Activated naive CD8-positive, alpha-beta T cell treated with anti-CD3 and anti-CD28 coated beads, Interleukin-2, amount 50 U/mL, for 24 hours (primary cell): ENCODE measurements around the gene THEMIS2.
A peak's percentile ranks its signal among the peaks of the same experiment; 100 is the strongest.
"Not testable (repeated sequence)": the region's sequence is repeated elsewhere in the genome, so short reads cannot be mapped to it uniquely, and the experiment has no call there.

Experiments
- ATAC-seq: fragments of 150-1000 bp; cut with Tn5 transposase; one replicate; pipeline ENCODE4 v1.10.0; 2021
- DNase-seq: peaks from one replicate; pipeline ENCODE4 v3.0.0; 2021
- H3K27ac Mint-ChIP-seq: one replicate; pipeline ENCODE4 v1.8.0; 2021; ENCODE audit warnings: mild to moderate bottlenecking, mixed read lengths
- H3K27me3 Mint-ChIP-seq: one replicate; pipeline ENCODE4 v1.8.0; 2021; ENCODE audit warnings: mixed read lengths
- H3K36me3 Mint-ChIP-seq: one replicate; pipeline ENCODE4 v1.8.0; 2021; ENCODE audit warnings: low read depth, mixed read lengths
- H3K4me1 Mint-ChIP-seq: one replicate; pipeline ENCODE4 v1.8.0; 2021; ENCODE audit warnings: mixed read lengths
- H3K4me3 Mint-ChIP-seq: one replicate; pipeline ENCODE4 v1.8.0; 2021; ENCODE audit warnings: mild to moderate bottlenecking, moderate library complexity, mixed read lengths
- H3K9me3 Mint-ChIP-seq: one replicate; pipeline ENCODE4 v1.8.0; 2021; ENCODE audit warnings: mixed read lengths

THEMIS2 gene

DNA sequence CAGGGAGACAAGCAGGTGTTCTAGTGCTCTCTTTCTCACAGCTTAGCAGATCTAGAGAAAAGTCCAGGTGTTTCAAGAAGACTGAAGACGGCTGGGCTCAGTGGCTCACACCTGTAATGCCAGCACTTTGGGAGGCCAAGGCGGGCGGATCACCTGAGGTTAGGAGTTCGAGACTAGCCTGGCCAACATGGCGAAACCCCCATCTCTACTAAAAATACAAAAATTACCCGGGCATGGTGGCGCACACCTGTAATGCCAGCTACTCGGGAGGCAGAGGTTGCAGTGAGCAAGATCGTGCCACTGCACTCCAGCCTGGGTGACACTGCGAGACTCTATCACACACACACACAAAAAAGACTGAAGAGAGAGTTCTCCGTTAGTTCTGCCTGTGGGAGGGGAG, 14.8 kb upstream of the THEMIS2 start:
- not testable (repeated sequence) for DNase-seq, H3K27me3 Mint-ChIP-seq, ATAC-seq, H3K9me3 Mint-ChIP-seq, H3K27ac Mint-ChIP-seq, H3K4me3 Mint-ChIP-seq, H3K36me3 Mint-ChIP-seq
- peaks cover 11% of the 10 kb centered on the region for H3K4me1 Mint-ChIP-seq

DNA sequence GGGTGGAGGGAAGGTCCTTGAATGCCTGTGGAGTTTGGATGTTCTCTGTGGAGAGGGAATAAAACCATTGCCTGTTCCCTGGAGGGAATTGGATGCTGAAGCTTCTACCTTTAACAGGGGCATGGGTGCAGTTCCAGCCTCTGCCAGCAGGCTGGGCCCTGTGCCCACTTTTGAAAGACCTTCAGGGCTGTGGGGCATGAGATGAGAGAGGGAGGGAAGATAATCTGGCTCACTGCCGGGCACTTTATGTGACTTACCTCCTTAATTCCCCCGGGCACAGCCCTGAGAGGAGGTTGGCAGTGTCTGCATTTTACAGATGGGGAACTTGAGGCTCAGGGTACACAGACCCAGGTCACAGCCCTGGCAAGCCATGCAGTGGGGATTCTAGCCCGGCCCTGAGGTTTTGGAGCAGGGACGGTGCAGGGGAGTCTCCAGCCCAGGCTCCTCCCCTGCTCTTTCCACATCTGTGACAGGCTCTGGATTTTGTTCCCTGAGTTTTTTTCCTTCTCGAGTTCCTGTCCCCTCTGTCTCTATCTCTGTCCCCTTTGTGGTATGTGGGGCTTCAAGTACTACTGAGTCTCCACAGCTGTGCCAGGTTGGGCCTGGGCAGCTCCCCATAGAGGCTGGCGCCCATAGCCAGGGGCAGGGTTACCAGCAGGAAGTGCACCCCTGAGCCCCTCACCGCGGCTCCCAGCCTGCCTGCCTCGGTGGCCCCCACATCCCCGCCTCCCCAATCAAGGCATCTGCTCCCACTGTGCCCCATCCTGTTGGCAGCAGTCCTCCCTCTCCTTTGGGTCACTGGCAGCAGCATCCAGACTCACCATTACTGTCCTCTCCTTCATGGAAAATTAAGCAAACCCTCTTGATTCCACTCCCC, 14.0 kb upstream of the THEMIS2 start:
- no peaks in the 10 kb centered on the region for H3K36me3 Mint-ChIP-seq
- no peak overlapping the region for H3K4me3 Mint-ChIP-seq
- no peaks in the 10 kb centered on the region for H3K27me3 Mint-ChIP-seq
- no peak overlapping the region for H3K27ac Mint-ChIP-seq
- DNase-seq: peak; percentile 86
- no peaks in the 10 kb centered on the region for H3K9me3 Mint-ChIP-seq
- peaks cover 18% of the 10 kb centered on the region for H3K4me1 Mint-ChIP-seq
- ATAC-seq: peak; percentile 92

DNA sequence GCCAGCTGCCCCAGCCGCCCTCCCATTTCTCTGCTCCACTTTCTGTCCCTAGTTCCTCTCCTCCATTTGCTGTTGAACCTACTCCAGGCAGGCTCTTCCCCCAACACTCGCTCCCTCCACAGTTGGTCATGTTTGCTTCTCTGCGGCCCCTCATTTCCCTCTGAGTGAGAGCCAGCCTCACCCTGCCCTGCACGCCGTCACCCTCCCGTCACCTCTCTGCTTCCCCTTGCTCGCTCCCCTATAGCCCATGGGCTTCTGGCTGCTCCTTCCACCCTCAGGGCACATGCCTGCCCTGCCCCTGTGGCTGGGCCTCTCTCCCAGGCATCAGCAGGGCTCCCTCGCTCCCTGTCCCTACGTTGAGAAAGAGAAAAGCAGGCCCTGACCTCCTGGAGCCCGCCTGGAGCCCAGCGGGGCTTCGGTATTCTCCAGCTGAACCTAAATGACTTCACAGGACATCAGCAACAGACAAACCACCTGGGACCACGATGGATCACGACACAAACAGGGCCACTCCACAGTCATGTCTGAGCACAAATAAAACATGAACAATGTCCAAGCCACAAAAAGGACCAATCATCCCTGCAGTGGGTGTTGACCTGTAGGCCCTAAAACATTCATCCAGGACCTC, 13.3 kb upstream of the THEMIS2 start:
- DNase-seq (no peak), ATAC-seq (no peak)
- Mint-ChIP-seq H3K4me1 (peaks cover 25% of the 10 kb centered on the region), H3K27ac (no peak overlapping the region), H3K4me3 (no peak overlapping the region), H3K36me3 (no peaks in the 10 kb centered on the region), H3K27me3 (no peaks in the 10 kb centered on the region), H3K9me3 (no peaks in the 10 kb centered on the region)

DNA sequence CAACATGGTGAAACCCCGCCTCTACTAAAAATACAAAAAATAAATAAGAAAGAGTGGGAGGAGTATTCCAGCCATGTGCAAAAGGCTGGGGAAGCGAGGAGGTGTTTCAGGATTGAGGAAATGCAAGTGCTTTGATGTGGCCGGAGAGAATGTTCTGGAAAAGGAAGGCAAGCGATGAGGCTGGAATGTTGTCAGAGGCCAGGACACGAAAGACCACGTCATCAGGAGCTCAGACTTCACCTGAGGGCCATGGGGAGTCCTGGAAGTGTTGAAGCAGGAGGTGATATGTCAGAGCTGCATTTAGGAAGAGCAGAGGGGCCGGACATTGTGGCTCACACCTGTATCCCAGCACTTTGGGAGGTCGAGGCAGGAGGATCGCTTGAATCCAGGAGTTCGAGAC, 10.9 kb upstream of the THEMIS2 start:
- no peak for ATAC-seq
- H3K4me3 Mint-ChIP-seq: no peak overlapping the region
- H3K9me3 Mint-ChIP-seq: no peaks in the 10 kb centered on the region

DNA sequence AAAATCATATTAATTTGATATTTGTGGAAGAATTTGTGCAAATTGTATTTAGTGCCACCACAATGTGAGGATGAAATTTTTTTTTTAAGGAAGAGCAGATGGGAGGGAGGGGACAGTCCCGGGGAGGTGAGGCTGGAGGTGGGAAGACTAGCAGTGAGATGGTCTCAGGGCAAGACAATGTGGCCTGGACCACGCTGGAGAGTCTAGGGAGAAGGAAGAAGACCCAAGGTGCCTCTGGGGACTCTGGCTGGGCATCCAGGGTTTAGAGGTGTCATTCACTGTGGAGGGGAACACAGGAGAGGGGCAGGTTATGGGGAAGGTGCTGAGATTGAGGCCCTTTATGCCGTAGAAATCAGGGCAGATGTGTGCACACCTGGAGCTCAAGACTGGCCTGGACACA, 10.3 kb upstream of the THEMIS2 start:
- Mint-ChIP-seq H3K27me3 (no peaks in the 10 kb centered on the region), H3K4me1 (peaks cover 45% of the 10 kb centered on the region)
- no peak for ATAC-seq

More for the DNA sequence above, 10.9 kb upstream of the THEMIS2 start:
- H3K36me3 Mint-ChIP-seq: no peaks in the 10 kb centered on the region
- no peak overlapping the region for H3K27ac Mint-ChIP-seq
- no peak for DNase-seq
- H3K4me1 Mint-ChIP-seq: peaks cover 43% of the 10 kb centered on the region
- H3K27me3 Mint-ChIP-seq: no peaks in the 10 kb centered on the region

DNA sequence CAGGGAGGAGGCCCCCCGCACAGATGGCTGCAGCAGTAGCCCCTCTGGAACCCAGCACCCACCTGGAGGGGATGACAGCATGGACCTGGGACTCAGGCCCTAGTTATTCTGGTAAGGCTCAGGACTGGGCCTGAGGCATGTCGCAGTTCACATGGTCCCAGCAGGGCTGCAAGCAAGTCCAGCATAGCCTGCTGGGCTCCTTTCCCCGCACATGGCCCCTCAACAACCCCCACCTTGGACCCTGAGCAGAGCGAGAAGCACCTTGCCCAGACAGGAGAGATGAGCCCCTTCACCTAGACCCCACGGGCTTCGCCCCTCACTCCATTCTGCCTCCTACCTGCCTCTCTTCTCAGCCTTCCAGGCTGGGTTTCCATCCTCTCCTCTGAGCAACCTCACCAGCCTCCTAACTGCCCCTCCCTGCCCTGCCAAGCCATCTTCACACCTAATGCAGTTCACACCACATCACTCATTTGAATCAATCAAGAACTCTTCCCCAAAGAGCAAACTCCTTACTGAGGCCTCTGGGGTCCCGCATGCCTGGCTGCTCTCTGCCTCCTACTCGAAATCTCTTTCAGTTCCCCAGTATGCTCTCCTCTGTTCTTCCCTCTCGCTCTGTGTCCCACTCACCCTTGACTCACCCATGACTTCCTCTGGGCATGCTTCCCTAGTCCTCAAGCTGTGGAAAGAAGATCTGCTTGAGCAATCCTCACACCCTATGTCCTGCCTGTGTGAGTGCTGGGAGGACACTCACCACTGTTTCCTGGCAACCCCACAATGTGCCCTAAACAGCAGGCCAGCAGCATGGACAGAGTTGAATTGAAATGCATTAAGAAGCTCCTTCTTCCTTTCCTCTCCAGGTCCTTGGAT, 9.4 kb upstream of the THEMIS2 start:
- no peak for DNase-seq

More for the DNA sequence above, 10.3 kb upstream of the THEMIS2 start:
- no peak overlapping the region for H3K27ac Mint-ChIP-seq
- H3K36me3 Mint-ChIP-seq: no peaks in the 10 kb centered on the region
- H3K9me3 Mint-ChIP-seq: no peaks in the 10 kb centered on the region
- no peak overlapping the region for H3K4me3 Mint-ChIP-seq
- DNase-seq: no peak

DNA sequence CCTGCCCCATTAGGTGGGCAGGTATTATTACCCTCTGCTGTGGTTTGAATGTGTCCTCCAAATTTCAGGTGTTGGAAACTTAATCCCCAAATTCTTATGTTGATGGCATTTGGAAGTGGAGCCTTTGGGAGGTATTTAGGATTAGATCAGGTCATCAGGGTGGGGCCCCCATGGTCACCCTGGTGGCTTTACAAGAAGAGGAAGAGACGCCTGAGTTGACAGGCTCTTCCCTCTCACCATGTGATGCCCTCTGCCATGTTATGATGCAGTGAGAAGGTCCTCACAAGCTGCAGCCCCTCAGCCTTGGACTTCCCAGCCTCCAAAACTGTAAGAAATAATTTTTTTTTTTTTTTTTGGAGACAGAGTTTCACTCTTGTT, 8.8 kb upstream of the THEMIS2 start:
- no peaks in the 10 kb centered on the region for H3K36me3 Mint-ChIP-seq
- H3K27me3 Mint-ChIP-seq: no peaks in the 10 kb centered on the region
- ATAC-seq (no peak), DNase-seq (no peak)
- peak overlapping the region; percentile 64 for H3K27ac Mint-ChIP-seq
- H3K9me3 Mint-ChIP-seq: no peaks in the 10 kb centered on the region
- no peak overlapping the region for H3K4me3 Mint-ChIP-seq
- peaks cover 49% of the 10 kb centered on the region for H3K4me1 Mint-ChIP-seq

More for the DNA sequence above, 9.4 kb upstream of the THEMIS2 start:
- H3K4me1 Mint-ChIP-seq: peaks cover 51% of the 10 kb centered on the region
- ATAC-seq: peak; percentile 63
- H3K27ac Mint-ChIP-seq: peak overlapping the region; percentile 64
- H3K36me3 Mint-ChIP-seq: no peaks in the 10 kb centered on the region
- H3K9me3 Mint-ChIP-seq: no peaks in the 10 kb centered on the region
- no peaks in the 10 kb centered on the region for H3K27me3 Mint-ChIP-seq
- H3K4me3 Mint-ChIP-seq: peak overlapping the region; percentile 9

DNA sequence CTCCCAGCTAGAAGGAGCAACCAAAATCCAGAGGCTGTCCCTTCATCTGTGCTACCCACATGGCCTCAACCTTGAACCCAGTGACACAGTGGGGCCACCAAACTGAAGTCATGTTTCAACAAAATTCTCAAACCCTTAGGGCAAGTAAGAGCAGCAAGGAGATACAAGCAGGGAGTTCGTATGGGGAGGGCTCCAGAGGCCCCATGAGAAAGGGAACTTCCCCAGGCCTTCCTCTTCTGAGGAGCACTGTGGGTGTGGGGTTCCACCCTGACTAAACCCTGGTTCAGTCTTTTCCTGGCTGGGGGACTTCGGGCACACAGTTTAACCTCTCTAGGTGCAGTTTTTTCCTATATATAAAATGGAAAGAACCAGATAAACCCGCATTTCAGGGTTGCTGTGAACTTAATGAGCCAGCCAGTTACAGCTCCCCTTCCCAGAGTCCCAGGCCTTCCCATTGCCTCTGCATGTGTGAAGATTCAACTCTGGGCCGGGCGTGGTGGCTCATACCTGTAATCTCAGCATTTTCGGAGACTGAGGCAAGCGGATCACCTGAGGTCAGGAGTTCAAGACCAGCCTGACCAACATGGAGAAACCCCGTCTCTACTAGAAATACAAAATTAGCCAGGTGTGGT, 8.0 kb upstream of the THEMIS2 start:
- Mint-ChIP-seq H3K9me3 (no peaks in the 10 kb centered on the region), H3K4me3 (peak overlapping the region; percentile 29), H3K36me3 (no peaks in the 10 kb centered on the region), H3K27me3 (no peaks in the 10 kb centered on the region), H3K4me1 (peaks cover 56% of the 10 kb centered on the region), H3K27ac (peak overlapping the region; percentile 82)
- ATAC-seq (peak; percentile 66), DNase-seq (peak; percentile 53)

DNA sequence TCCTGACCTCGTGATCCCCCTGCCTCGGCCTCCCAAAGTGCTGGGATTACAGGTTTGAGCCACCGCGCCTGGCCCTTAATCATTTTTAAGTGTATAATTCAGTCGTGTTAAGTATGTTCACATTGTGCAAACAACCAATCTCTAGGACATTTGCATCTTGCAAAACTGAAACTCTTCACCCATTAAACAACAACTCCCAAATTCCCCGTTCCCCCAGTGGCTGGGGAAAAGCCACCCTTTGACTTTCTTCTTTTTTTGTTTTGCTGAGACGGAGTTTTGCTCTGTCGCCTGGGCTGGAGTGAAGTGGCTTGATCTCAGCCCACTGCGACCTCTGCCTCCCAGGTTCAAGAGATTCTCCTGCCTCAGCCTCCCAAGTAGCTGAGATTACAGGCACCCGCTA, 6.5 kb upstream of the THEMIS2 start:
- DNase-seq (no peak), ATAC-seq (no peak)
- Mint-ChIP-seq H3K27me3 (no peaks in the 10 kb centered on the region), H3K27ac (no peak overlapping the region), H3K9me3 (no peaks in the 10 kb centered on the region), H3K36me3 (no peaks in the 10 kb centered on the region), H3K4me1 (peaks cover 62% of the 10 kb centered on the region), H3K4me3 (no peak overlapping the region)

DNA sequence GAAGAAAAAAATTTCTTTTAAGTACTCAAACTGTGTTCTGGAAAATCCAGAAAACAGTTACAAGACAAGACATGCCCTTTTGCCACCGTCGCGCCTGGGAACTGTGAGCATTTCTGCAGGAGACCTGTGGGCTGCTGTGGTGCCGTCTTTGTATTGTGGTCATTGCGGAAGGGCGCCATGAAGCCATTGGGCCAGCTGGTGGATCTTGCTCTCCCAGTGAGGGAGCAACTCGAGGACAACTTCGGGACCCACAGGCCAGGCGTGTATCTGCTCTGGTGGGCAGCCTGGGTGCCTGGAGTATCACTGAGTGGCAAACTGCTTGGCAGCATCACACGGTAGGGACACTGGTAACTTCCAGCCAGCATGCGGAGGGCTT, 3.8 kb upstream of the THEMIS2 start:
- no peaks in the 10 kb centered on the region for H3K27me3 Mint-ChIP-seq
- DNase-seq: no peak
- no peak for ATAC-seq
- peak overlapping the region; percentile 90 for H3K27ac Mint-ChIP-seq
- no peaks in the 10 kb centered on the region for H3K36me3 Mint-ChIP-seq
- H3K4me3 Mint-ChIP-seq: no peak overlapping the region
- no peaks in the 10 kb centered on the region for H3K9me3 Mint-ChIP-seq
- H3K4me1 Mint-ChIP-seq: peaks cover 61% of the 10 kb centered on the region

DNA sequence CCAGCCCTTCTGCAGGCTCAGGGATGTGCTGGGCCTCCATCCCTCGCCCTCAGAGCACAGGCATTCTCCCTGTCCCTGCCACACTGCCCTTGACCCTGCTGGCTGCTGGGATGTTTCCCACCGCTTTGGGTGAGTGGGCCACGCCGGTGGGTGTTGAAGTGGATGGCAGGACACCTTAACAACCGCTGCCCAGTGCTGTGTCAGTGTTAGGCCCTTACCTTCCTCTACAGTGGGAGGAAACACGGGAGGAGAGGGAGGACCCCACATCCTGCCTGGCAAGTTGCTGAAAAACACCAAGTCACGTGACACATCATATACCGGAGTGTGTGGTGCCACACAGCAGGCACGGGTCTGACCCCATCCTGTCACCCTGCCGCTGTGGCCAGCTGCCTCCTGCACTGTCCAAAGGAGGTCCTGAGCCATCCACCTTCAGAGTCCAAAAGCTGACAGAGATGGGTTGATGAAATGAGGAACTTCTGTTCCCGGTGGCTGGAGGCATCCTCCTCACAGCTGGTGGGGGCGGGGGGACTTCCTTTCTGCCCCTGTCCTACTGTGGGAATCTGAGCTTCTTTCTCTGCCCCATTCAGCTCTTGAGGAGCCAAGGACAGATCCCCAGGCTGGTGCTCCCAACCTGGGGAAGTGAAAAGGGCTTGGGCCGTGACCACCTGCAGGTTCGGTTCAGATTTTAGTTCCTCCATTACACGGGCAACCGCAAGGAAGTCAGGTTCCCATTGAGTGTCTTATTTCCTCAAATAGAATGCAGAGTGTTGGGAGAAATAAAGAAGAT, 3.2 kb upstream of the THEMIS2 start:
- ATAC-seq (peak; percentile 51), DNase-seq (peak; percentile 65)
- no peaks in the 10 kb centered on the region for H3K36me3 Mint-ChIP-seq
- no peaks in the 10 kb centered on the region for H3K27me3 Mint-ChIP-seq
- peaks cover 61% of the 10 kb centered on the region for H3K4me1 Mint-ChIP-seq
- peak overlapping the region; percentile 90 for H3K27ac Mint-ChIP-seq
- no peaks in the 10 kb centered on the region for H3K9me3 Mint-ChIP-seq
- H3K4me3 Mint-ChIP-seq: peak overlapping the region; percentile 64

DNA sequence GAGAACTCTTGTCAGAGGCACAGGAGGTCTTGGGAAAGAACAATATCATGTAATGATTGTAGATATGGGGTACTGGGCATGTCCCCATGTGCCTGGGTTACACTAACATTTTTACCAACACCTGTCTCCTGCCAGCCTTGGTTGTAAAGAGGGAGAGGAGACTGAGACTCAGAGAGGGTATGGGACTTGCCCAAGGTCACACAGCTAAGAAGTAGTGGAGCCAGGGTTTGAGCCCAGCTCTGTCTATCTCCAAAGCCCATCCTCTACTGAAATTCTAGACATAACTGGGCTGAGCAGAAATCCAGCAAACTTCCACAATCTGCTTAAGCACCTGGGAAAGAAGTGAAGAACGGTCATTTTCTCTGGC, 2.6 kb upstream of the THEMIS2 start:
- peak overlapping the region; percentile 64 for H3K4me3 Mint-ChIP-seq
- H3K27me3 Mint-ChIP-seq: no peaks in the 10 kb centered on the region
- no peaks in the 10 kb centered on the region for H3K9me3 Mint-ChIP-seq
- no peak for ATAC-seq
- peaks cover 58% of the 10 kb centered on the region for H3K4me1 Mint-ChIP-seq
- peak overlapping the region; percentile 90 for H3K27ac Mint-ChIP-seq
- H3K36me3 Mint-ChIP-seq: no peaks in the 10 kb centered on the region
- no peak for DNase-seq

DNA sequence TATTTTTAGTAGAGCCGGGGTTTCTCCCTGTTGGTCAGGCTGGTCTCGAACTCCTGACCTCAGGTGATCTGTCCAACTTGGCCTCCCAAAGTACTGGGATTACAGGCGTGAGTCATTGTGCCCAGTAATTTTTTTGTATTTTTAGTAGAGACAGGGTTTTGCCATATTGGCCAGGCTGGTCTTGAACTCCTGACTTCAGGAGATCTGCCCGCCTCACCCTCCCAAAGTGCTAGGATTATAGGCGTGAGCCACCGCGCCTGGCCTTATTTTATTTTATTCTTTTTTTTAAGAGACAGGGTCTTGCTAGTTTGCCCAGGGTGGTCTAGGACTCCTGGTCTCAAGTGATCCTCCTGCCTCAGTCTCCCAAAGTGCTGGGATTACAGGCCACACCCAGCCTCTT, 1.3 kb upstream of the THEMIS2 start:
- H3K4me1 Mint-ChIP-seq: peaks cover 57% of the 10 kb centered on the region
- not testable (repeated sequence) for H3K4me3 Mint-ChIP-seq, ATAC-seq, H3K27me3 Mint-ChIP-seq, DNase-seq, H3K9me3 Mint-ChIP-seq, H3K27ac Mint-ChIP-seq, H3K36me3 Mint-ChIP-seq
